ENCODE data around the gene MGA.
"Not testable (repeated sequence)": the region's sequence is repeated elsewhere in the genome, so short reads cannot be mapped to it uniquely, and the experiment has no call there.

Gene MGA

DNA sequence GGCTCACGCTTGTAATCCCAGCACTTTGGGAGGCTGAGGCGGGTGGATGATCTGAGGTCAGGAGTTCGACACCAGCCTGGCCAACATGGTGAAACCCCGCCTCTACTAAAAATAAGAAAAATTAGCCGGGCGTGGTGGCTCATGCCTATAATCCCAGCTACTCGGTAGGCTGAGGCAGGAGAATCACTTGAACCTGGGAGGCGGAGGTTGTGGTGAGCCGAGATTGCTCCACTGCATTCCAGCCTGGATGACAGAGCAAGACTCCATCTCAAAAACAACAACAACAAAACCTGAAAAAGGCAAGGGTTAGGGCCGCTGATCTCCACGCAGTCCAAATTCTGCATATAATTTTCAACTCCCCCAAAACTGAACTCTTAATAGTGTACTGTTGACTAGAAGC is 67.9 kb downstream of the MGA start:
- DNase-seq = not testable (repeated sequence)

DNA sequence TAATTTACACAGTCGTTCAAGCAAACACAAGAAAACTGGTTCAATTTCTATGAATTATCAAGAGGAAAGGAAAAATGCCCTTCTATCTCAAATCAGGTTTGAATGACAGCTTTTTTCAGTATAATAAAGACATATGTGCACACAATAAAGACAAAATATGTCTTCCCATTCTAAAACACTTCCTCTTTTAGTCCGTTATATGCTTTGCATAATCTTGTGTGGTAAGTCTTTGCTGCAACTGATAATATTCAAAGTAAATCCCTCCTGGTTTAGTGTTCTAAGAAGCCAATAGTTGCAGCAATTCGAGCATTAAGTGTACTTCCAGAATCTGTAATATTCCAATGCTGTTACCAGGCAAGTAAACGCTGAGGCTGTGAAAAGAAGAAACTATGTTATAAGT is 70.3 kb downstream of the MGA start:
- DNase-seq = no peak

DNA sequence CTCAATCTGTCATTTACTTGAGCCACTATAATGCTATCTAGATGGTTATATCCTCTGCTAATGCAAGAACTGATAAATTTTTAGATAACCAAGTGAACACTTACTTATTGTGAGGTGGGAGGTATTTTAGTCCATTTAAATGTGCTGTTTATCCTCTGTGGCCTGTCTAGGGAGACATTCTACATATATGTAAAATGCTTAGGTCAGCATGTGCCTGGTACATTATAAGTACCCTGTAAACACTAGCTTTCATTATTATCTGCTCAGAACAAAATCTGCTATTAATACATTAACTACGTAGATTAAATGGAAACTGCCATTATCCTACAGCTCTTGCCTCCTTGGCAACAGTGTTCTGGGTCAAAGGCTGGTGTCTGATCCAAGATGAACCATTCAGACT is 72.3 kb downstream of the MGA start:
- no peak for DNase-seq

DNA sequence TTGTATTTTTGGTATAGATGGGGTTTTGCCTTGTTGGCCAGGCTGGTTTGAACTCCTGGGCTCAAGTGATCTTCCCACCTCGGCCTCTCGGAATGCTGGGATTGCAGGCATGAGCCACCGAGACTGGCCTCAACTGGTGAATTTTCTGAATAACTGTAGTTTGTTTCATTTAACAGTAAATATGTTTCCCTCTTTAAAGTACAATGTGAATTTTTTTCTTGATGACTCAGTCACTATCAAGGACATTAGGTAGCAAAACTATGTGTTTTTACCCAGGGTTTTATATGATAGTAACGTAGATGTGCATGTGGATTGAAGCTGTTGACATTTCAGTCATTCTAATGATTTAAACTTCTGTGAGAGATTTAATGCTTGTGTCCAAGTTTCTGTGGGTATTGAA is 73.9 kb downstream of the MGA start:
- no peak for DNase-seq

DNA sequence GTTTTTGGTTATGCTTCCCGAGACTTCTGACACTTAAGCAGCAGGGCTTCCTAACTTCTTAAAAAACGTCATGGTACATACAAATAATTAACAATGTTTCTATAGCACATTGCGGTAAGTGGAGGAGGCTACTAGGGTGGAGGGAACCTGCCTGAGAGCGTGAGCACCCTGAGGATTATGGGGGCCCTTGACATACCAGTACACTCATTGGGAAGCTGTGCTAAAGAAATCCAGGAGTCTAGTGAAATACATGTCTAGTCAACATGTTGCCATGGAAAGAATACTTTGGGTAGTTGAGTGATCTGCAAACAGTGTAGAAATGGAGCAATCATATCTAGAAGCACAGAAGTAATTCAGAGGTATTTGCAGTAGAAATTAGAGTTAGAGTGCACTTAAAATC is 74.8 kb downstream of the MGA start:
- DNase-seq = no peak

DNA sequence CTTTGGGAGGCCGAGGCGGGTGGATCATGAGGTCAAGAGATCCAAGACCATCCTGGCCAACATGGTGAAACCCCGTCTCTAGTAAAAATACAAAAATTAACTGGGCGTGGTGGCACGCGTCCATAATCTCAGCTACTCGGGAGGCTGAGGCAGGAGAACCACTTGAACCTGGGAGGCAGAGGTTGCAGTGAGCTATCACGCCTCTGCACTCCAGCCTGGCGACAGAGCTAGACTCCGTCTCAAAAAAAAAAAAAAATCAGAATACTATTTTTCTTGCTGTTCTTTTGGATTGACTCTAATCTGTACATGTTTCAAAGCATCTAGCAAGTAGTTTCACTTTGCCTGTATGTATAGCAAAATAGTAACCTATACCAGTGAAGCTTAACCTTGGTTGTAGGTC is 75.3 kb downstream of the MGA start:
- not testable (repeated sequence) for DNase-seq

DNA sequence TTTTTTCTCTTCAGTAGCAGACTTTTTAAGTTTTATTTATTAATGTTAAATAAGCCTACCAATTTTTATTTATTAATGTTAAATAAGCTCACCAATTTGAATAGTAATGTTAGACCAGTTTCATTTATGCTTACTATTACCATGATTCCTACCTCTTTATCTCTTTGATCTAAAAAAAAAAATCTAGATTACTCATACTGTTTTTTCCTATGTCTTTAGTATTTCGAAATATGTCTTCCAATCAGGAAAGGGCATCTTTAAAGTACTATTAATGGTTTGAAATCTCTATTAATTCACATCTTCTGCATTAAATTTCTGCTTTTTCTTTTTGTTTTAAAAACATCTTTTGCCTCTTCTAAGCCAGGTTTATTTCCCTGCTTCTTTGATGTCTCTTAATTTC is 86.6 kb downstream of the MGA start:
- no peak for DNase-seq

DNA sequence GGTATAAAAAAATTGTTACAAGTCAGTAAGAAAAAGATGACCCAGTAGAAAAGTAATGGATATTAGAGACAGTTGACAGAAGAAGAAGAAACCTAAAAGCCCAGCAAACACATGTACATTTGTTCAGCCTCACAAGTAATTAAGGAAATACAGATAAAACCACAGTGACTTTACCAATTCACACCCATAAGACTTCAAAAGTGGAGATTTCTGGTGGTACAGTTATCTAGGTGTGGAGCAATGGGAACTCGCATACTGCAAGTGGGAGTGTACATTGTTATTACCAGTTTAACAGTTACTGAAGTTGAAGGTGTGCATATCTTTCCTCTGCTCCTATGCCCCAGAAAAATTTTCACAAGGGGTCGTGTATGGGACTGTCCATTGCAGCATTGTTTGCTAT is 96.0 kb downstream of the MGA start:
- DNase-seq = no peak

DNA sequence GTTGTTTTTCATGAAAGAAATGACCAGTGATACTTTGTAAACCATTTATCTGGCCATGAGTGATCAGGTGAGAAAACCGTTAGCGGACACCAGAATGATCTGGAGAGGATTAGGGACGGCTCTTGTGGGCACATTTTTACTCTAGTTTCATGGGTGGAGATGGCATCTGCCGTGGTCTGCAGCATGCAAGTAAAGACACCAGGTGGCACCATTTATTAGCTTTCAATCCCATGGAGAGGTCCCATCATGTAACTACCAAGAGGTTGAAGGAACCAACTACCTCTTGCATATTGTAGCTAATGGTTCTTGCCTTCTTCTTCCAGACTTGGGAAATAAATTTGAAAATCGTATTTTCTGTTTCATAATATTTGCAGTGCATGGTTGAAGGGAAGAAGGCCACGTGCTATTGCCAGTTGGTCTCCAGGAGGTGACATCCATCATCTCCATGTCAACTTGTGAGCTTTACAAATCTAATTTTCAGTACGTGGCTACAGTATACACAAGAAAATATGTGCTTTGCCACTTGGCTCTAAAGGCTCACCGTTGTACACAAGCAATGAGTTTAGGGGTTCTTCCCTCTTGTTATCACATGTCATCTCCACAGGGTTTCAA is 112.6 kb downstream of the MGA start:
- peak; percentile 55 for DNase-seq

DNA sequence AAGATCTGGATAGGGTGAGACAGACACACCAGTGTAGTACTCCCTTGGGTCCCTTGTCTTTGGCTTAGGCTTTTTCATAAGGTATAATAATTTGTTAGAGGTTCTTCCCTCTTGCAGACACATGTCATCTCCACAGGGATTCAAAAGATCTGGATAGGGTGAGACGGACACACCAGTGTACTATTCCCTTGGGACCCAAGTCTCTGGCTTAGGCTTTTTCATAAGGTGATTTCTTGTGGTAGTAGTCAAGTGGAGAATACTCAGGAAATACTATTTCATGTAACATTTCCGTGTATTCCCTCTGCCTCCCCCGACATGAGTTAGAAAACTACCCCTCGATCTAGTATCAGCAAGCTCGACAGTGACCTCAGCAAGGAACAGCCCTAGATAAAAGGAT is 113.1 kb downstream of the MGA start:
- DNase-seq = no peak

DNA sequence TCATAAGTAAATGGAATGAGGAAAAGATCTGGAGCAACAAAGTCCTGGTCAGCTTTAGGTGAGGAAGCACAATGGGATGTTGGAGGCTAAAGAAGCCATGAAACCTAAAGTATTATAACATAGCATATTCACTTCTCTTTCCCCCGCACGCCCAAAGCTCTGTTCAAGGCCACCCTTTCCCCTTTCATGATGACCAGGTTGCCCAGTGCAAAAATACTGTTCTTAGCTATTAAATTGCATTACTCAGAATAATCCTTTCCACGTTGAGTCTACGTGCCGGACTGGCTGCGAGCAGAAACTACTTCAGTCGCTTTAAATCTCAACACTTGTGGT is 113.5 kb downstream of the MGA start:
- DNase-seq = no peak

DNA sequence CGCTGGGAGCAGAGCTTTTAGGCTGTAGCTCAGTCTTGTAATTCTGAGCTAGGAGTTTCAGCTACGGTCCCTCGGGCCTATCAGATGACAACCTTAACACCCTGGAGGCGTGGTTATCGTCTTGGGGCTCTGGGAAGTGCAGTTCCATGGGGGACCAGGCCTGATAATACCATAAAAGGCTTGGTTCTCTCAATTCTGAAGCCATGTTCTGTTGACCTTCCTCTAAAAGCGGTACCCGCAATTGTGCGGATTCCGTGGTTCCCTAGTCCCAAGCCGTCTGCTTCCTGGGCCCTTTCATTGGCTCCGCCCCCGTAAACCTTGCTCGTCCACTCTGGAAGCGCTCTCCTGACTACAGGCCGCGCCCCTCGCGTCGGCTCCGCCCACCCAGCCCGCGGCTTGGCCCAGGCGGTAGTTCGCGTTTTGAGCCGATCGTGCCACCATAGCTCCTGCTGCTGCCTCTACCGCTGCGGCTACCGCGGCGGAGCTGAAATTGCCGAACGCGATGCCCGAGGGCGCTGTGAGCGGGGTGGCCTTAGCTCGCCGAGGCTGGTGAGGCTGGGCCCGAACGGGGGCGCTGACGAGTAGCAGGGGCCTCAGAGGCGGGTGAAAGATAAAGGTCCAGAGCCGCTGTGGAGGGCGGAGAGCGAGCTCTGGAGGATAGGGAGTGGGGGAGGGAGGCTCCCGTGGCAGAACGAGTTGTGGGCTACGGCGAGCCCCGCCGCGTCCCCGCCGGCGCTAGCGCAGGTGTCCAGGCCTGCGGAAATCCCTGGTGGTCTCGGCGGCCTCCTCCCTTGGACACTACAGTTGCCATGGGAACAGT is 114.1 kb downstream of the MGA start, which contains the start of gene MAPKBP1:
MAPKBP1 (plus strand) TSS at position 423 of the 820 bp plus-strand sequence. CDS start 792 bp downstream, outside the sequence.
- DNase-seq = peak; percentile 97

DNA sequence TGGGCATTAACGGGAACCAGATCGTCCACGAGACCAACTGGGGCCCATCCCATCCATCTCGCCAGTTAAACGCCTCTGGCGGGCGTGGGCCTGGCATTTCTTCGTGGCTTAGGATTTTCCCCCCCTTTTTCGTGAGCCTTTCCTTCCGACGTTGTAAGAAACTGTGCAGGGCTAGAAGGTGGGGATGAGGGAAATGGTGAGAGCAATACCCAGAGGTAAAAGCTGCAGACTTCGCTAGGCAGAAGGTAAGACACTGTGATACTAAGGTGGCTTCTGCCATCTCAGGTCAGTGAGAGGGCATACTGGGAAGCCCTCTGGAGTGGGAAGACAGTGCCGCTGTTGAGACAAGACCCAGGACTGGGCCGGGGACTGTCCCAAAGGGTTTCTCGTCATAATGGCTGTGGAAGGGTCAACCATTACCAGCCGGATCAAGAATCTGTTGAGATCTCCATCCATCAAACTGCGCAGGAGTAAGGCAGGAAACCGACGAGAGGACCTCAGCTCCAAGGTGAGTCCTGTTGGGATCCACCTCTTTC is 114.7 kb downstream of the MGA start:
- DNase-seq = peak; percentile 7

DNA sequence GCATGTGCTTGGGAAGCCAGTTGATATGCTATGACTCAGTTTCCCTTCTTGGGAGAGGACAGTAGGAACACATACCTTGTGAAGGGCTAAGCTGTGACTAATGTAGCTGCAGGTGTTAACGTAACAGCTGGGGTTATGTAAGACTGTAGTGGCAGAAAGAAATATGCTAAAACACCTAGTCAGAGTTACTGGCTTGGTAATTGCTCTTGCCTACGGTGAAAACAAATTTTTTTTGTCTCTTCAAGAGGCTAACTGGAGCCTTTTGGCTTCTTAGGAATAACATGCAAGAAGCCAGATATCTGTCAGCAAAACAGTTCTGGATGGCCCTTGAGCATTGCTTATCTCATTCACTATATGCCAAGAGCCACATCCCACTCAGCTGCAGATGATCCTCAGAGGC is 115.4 kb downstream of the MGA start:
- no peak for DNase-seq

DNA sequence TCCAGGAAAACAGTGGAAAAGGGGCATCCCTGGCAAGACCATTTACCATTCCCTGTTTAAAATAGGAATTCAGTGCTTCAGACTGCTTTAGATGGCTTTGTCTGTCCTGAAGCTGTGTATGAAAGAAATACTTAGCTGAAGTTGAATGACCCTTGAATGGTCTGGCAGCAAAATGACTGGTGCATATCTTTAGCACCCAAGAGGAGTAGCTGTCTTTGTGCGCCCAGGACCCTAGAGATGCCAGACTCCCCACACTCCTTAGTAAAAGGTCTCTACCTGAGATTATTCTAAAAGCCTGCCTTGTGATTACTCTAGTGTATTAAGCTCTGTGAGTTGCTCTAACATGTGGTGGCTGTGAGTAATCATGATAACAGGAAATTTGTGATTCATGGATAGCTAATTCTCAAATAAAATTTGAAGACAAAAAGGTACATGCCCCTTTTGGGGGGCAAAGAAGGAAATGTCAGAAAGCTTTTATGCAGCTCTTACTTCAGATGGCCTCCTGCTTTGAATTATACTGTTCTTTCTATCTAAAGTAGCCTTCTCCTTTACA is 117.3 kb downstream of the MGA start:
- DNase-seq = no peak

DNA sequence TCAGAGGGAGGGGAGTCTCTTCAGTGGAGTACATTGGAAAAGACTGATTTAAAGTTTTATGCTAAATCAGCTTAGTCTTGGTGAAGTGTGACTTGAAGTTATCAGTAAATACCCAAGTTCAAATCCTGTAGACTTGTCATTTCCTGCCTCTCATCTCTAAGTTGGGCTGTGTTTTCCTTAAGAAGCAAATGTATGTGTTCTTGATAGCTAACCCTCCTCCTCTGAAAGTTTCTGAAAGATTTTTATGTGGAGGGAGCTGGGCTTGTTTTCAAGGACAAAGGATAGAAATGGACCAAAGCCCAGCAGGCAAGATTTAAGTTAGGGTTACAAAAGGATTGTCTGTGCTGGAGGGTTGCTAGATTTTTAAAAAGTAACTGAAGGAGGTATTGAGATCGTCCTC is 118.3 kb downstream of the MGA start:
- DNase-seq = no peak

DNA sequence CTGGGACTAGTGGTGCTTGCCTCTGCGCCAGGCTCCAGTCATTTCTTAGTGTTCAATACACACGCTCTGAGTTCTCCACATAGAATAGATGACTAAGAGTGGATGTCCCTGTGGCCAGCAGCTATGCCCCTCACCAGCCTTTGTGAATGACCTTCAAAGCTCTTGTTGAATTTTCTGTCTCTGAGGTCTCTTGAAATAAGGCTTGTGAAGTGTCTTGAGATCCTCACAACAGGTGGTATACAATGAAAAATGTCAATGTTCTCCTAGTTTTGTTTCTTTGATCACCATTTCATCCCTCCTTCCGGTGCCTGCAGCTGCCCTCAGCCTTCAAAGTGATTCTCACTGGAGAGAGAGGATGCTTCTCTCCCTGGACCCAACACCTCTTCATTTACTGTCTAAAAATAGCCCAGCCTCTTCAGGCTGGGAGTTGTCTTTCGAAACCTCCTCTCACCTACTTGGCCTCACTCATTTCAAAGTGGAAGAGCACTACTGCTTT is 119.5 kb downstream of the MGA start:
- no peak for DNase-seq

DNA sequence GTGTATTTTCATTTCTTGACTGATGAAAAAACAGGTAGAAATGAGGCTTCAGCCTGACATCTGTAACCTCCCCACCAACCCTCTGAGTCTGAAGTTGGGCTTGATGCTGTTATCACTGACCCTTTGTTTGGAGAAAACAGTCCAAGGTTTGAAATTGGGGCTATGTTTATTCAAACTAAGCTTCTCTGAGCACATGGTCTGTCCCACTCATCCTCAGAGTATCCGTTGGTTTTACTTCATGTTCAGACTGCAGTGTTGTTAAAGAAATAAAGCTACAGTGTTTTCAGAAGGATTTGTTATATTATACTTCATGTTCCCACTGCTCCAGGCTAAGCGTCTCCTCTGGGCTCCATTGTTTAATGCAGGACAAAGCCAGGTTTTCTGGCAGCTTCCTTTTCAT is 120.1 kb downstream of the MGA start:
- no peak for DNase-seq

DNA sequence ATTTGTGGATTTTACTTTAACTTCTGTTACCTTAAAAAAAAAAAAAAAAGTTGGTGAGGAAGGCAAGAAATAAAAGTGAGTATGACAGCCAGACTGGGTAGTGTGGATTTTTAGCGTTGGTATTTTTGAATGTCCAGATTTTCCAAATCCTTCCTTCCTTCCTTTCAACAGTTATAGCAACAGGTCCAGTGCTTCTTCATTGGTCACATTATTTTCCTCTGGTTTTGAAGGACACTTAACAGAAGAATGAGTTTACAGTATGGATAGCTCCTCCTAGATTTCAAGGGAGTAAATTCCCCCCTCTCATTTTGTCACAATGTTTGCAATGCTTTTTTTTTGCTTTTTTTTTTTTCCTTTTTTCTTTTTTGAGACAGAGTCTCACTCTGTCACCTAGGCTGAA is 120.5 kb downstream of the MGA start:
- DNase-seq = no peak

DNA sequence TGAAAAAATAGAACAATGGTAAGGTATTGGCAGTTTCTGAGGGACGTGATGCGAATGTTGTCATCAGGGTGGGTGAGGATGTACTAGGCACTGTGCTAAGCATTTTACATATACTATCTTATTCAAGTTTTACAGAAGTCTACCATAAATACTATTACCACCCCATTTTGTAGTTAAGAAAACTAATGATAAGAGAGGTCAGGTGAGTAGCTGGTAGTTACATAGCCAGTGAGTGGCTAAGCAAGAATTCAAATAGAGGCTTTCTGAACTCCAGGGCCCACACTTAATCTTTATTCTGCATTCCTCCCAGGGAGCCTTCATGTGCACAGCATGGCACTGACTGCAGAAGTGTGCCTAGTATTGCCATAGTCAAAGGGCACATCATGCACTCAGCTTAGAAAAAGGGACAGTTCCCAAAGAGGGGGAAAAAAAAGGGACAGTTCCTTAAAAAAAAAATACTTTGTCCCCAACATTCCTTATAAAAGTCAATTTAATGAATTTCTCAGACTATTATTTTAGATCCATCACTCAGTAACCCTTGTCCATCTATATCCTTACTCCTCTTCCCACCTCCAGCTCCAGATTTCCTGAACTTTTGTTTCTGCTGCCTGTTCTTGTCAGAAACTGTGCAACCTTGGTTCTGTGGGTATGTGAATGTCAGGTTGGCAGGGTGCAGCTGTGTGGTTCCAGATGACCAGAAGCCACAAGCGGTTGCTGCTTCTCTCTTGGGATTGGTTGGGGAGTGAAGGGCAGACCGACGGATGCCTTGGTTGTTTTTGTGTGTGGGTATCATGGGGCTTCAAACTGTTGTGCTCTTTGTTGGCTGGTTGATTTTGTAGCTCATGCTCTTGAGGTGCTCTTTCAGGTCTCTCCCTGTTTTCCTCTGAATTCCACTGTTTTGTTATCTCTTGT is 122.4 kb downstream of the MGA start:
- DNase-seq = no peak

DNA sequence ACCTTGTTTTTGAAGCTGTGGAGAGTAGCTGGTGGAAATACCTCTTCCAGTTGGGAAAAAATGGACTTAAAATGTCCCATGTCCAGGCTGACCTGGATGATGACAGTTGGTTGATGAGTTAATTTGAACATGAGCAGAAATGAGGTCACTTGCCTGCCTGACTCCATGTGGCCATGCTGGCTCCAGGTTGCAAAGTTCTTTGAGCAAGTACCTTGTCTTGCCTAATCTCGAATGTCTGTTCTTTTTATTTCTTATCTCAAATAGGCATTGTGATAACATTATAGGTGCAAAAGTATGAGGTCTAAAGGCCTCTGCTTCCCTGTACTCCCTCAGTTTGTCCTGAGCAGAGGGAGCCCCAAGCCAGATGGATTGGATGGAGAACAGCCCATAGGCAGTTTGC is 123.1 kb downstream of the MGA start:
- no peak for DNase-seq

DNA sequence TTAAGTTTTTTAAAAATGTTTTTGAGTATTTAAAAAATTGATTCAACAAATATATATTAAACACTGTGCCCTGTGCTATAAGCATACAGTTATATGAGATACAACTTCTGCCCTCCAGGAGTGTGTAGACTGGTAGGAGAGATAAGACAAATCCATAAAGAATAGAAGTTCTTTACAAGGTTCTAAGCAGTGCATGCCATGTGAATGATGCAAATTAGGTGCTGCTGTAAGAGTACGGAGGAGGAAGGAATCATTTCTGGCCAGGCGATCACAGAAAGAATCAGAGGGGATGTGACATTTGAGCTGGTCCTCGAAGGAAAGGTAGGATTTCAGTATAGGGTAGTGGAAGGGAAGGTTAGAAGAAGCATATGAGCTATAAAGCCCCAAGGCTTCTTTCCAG is 128.1 kb downstream of the MGA start:
- DNase-seq = no peak

DNA sequence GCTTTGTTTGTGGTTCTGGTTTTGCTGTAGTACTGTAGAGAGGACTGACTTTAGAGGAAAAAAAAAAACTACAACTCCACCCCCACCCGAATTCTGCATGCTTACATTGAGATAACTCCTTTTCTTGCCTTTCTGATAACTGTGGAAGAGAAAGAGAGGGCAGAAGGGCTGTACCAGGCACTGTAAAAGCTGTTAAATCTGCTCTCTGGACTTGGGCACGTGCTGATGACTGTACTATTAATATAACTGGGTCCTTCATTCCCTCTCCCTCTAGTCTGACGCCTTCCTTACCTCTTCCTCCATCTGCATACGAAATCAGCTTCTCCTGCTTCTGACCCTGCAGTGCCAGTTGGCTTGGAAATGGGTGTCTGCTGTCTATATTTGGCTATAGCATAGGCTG is 129.0 kb downstream of the MGA start:
- no peak for DNase-seq
